ENCODE results near the gene ANKRD34C. TPM values are rescaled to one million over a fixed set of nuclear protein-coding genes. Genes with fewer than 3 reads are reported as not detected.

Gene ANKRD34C
- total and polyA plus RNA-seq, 2 experiments from 2014 or later, result not detected

GRCh38 chr15:79314811-79315210 lies 32.3 kb downstream of the ANKRD34C start:
- no peak overlapping the region for H3K4me2 ChIP-seq
- H3K27me3 Mint-ChIP-seq (ENCODE audit: insufficient read depth, low read depth, poor library complexity), result peaks cover 10% of the 10 kb centered on the region
- H3K27ac Mint-ChIP-seq, result no peak overlapping the region
- peaks cover 10% of the 10 kb centered on the region for H3K4me1 ChIP-seq (ENCODE audit: insufficient read depth)
- peaks cover 17% of the 10 kb centered on the region for H3K79me2 ChIP-seq (replicated peaks; ENCODE audit: insufficient read depth)
- H3K9me2 ChIP-seq (ENCODE audit: insufficient read depth), result no peaks in the 10 kb centered on the region
- no peak overlapping the region for H2AFZ ChIP-seq
- no peak for ATAC-seq
- TF ChIP-seq EZH2 (IDR thresholded peaks at IDR 0.05; ENCODE audit: low read depth, unreplicated experiment) (no peak), NANOG (IDR thresholded peaks at IDR 0.05; ENCODE audit: borderline replicate concordance) (no peak), CREB1 (CRISPR knock-in tag; IDR thresholded peaks at IDR 0.05; ENCODE audit: low read depth) (no peak), POLR2AphosphoS5 (IDR thresholded peaks at IDR 0.05; ENCODE audit: low read depth) (no peak), ZNF114 (CRISPR knock-in tag; IDR thresholded peaks at IDR 0.05) (no peak)
- TF ChIP-seq, protein P1, sequence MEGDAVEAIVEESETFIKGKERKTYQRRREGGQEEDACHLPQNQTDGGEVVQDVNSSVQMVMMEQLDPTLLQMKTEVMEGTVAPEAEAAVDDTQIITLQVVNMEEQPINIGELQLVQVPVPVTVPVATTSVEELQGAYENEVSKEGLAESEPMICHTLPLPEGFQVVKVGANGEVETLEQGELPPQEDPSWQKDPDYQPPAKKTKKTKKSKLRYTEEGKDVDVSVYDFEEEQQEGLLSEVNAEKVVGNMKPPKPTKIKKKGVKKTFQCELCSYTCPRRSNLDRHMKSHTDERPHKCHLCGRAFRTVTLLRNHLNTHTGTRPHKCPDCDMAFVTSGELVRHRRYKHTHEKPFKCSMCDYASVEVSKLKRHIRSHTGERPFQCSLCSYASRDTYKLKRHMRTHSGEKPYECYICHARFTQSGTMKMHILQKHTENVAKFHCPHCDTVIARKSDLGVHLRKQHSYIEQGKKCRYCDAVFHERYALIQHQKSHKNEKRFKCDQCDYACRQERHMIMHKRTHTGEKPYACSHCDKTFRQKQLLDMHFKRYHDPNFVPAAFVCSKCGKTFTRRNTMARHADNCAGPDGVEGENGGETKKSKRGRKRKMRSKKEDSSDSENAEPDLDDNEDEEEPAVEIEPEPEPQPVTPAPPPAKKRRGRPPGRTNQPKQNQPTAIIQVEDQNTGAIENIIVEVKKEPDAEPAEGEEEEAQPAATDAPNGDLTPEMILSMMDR (conservative IDR thresholded peaks at IDR 0.05; ENCODE audit: low read depth in 2 of 2), result no peak
- H3K27ac ChIP-seq (ENCODE audit: low read depth), result no peak overlapping the region
- no peak for DNase-seq (ENCODE audit: low spot score)
- peaks cover 4% of the 10 kb centered on the region; the same call in 2 of the 3 replicates for H3K9me3 Mint-ChIP-seq
- H3K36me3 ChIP-seq (ENCODE audit: insufficient read depth), result peaks cover 41% of the 10 kb centered on the region
- peaks cover 65% of the 10 kb centered on the region for H3K36me3 Mint-ChIP-seq (ENCODE audit: low read depth)
- H3K27me3 ChIP-seq (ENCODE audit: insufficient read depth), result peaks cover 7% of the 10 kb centered on the region
- no peak overlapping the region for H3K4me3 ChIP-seq
- no peaks in the 10 kb centered on the region; the same call in 1 of the 2 replicates for H4K20me1 ChIP-seq (replicated peaks; ENCODE audit: insufficient read depth)
- no peak overlapping the region for H3K4me3 Mint-ChIP-seq
- H3F3A ChIP-seq (replicated peaks; ENCODE audit: low read depth), result no peaks in the 10 kb centered on the region
- H3K4me1 Mint-ChIP-seq, result peaks cover 12% of the 10 kb centered on the region

GRCh38 chr15:79315623-79316328 lies 33.3 kb downstream of the ANKRD34C start:
- no peak for ATAC-seq

More at GRCh38 chr15:79315623-79316328, 33.3 kb downstream of the ANKRD34C start:
- peaks cover 4% of the 10 kb centered on the region; the same call in 2 of the 3 replicates for H3K9me3 Mint-ChIP-seq
- H3K4me2 ChIP-seq, result no peak overlapping the region
- no peak overlapping the region for H2AFZ ChIP-seq
- H3K27me3 Mint-ChIP-seq (ENCODE audit: insufficient read depth, low read depth, poor library complexity), result peaks cover 2% of the 10 kb centered on the region
- H3K36me3 Mint-ChIP-seq (ENCODE audit: low read depth), result peaks cover 73% of the 10 kb centered on the region
- H3K4me1 Mint-ChIP-seq, result peaks cover 12% of the 10 kb centered on the region
- no peaks in the 10 kb centered on the region for H3F3A ChIP-seq (replicated peaks; ENCODE audit: low read depth)
- no peak overlapping the region for H3K27ac Mint-ChIP-seq
- no peaks in the 10 kb centered on the region for H3K9me2 ChIP-seq (ENCODE audit: insufficient read depth)
- no peak overlapping the region for H3K4me3 Mint-ChIP-seq
- H3K36me3 ChIP-seq (ENCODE audit: insufficient read depth), result peaks cover 41% of the 10 kb centered on the region
- peaks cover 10% of the 10 kb centered on the region for H3K4me1 ChIP-seq (ENCODE audit: insufficient read depth)
- no peak for DNase-seq (ENCODE audit: low spot score)
- no peak overlapping the region for H3K4me3 ChIP-seq
- no peaks in the 10 kb centered on the region for H3K27me3 ChIP-seq (ENCODE audit: insufficient read depth)
- TF ChIP-seq STAT1 (IDR thresholded peaks at IDR 0.05; ENCODE audit: unreplicated experiment) (no peak), NANOG (IDR thresholded peaks at IDR 0.05; ENCODE audit: borderline replicate concordance) (no peak), EZH2 (IDR thresholded peaks at IDR 0.05; ENCODE audit: low read depth, unreplicated experiment) (no peak), ZNF331 (CRISPR knock-in tag; IDR thresholded peaks at IDR 0.05; ENCODE audit: low read depth) (no peak), ZNF462 (CRISPR knock-in tag; IDR thresholded peaks at IDR 0.05) (no peak)
- H4K20me1 ChIP-seq (replicated peaks; ENCODE audit: insufficient read depth), result no peaks in the 10 kb centered on the region; the same call in 1 of the 2 replicates
- H3K79me2 ChIP-seq (replicated peaks; ENCODE audit: insufficient read depth), result peaks cover 23% of the 10 kb centered on the region
- no peak overlapping the region for H3K27ac ChIP-seq (ENCODE audit: low read depth)

Measured in GM23338 (cell line).